NCI-H2171 (cell line): ENCODE measurements around the gene SYT1.

Experiments used
- DNase-seq: peaks from one replicate; lab custom pipeline; 2025; lab: John Stamatoyannopoulos, UW

Gene SYT1

GRCh38 chr12:79347866-79348265, 483.3 kb downstream of the SYT1 start:
- DNase-seq, result no peak

DNA sequence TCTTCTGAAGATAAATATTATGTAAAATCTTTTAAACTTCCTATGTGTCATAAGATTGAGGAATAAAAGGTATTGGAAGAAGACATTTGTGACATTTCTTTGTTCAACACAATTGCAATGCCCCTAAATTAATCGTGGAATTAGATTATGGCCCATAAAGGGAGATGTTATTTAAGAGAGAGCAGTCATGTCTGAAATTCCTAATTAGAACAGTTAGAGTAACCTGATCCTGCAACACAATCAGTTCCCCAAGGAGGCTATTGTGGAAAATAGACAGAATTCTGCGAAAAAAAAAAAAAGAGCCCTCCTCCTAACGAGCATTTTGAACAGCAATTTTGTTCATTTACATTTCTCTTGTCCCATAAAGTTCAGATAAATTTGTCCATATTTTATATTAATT, 486.7 kb downstream of the SYT1 start:
- peak; percentile 88 for DNase-seq

DNA sequence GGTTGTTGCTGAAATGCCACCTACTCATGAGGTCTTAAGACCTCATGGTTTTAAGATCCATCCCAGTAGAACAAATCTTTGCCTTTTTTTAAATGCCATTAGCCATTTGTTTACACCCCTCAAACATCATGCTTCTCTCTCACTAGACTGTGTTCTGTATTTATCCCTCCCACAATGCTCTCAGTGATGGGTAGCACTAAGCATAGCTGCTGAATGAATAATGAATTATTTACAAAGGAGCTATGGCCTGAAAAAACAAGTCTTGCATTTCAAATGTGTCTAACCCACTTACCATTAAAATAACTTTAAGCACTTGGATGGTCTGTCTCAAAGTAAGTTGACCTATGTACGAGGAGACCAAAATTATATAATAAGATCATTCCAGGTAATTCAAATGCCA, 491.6 kb downstream of the SYT1 start:
- no peak for DNase-seq

DNA sequence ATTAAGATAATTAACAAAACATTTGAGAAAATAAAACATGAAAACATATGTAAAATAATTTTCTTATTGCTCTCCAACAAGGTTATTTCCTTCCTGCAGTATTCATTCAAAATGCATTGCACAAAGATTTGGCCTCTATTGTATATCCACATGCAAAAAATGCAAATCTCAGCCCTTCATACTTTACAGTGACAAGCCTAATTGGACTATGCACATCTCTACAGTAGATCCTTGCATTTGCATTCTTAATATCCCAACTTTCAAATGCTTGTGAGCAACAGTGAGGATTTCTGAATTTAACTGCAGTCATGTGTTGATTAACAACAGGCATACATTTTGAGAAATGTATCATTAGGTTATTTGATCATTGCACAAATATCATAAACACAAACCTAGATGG, 492.5 kb downstream of the SYT1 start:
- DNase-seq, result no peak

- DNase-seq, result no peak
Measured at GRCh38 chr12:79358716-79359300, 494.2 kb downstream of the SYT1 start.

DNA sequence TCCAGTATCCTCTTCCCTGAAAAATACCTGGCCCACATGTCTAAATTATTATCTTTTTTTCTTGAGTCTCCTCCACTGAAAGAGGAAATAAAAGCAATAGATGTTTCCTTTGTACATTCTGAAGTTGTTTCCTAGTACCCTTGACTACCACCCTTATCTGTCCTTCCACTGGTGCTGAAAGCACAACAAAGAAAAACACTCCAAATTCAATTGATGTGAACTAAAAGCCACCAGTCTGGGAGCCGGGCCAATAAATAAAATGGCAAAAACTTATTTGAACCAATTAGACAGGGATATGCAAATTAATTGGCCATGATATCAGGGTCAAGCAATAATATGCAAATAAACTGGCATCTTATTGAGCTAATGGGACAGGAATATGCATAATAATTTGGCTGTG, 495.7 kb downstream of the SYT1 start:
- DNase-seq, result no peak

DNA sequence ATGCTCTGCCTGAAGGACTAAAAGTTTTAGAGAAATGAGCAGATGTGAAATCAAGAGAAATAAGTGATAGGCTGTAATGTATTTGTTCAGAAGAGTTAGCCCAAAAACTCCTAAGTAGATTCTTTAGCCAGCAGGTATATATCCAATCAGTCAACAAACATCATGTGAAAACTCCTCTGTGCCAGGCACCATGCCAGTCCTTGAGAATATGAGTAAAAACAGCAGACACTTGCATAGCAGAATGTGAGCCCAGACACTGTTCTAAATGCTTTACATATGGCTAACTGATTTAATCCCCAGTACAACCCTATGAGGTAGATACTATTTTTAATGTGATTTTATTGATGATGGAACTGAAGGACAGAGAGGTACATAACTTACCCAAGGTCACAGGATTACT, 496.4 kb downstream of the SYT1 start:
- DNase-seq, result no peak

- no peak for DNase-seq
Measured at GRCh38 chr12:79364197-79364596, 499.6 kb downstream of the SYT1 start.

- no peak for DNase-seq
Measured at GRCh38 chr12:79366374-79366773, 501.8 kb downstream of the SYT1 start.

GRCh38 chr12:79367032-79367589, 502.5 kb downstream of the SYT1 start:
- no peak for DNase-seq

GRCh38 chr12:79370021-79370420, 505.4 kb downstream of the SYT1 start:
- no peak for DNase-seq

DNA sequence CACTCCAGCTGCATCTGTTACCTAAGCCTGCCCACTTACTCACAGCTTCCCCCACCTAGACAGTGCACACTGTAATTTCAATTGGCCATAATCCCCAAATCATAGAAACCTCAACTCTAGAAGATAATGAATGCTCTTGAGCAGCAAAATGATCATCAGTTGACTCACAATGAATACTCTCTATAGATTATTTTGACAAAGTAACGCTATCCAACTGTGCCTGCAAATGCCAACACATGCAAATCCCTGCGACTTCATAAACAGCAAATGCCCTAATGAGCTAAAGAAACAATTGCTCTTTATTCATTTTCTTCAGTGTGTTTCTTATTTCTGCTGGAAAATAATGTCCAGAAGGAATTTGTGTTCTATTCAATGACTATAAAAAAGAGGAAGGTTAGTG, 506.7 kb downstream of the SYT1 start:
- no peak for DNase-seq

GRCh38 chr12:79373896-79374499, 509.4 kb downstream of the SYT1 start:
- DNase-seq, result peak; percentile 45

GRCh38 chr12:79374545-79374944, 510.0 kb downstream of the SYT1 start:
- no peak for DNase-seq

DNA sequence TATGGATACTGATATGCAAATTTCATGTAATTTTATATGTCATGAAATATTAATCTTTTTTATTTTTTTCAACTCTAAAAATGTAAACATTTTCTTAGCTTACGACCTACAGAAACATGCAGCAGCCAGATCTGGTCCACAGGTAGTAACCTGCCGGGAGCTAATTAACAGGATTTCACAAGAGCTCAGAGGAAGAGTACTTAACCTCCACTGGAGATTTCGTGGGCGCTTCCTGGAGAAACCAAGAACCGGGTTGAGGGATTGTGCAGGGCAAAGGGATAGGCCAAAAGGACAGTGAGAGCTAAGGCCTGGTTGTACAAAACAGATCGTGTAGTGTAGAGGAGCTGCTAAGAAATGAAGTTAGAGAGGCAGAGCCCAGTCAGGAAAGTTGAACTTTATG, 510.5 kb downstream of the SYT1 start:
- no peak for DNase-seq

DNA sequence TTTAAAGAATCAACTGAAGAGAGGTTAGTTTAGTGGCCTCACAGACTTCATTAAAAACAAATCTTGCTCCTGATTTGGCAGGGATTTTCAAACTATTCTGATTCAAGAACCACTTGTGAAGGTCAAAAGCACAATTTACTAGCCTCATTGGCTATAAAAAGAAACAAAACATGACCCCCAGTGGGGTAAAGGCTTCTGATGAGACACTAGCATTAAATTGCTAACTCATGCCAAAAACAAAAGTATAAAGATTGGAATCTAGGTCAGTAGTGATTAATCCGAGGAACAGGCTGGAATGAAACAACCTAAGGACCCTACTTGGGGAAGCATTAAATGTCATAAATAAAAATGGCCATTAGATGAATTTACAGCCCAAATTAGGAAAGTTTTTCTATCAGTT, 513.9 kb downstream of the SYT1 start:
- no peak for DNase-seq

- no peak for DNase-seq
Measured at GRCh38 chr12:79380402-79380801, 515.8 kb downstream of the SYT1 start.

GRCh38 chr12:79381248-79382208, 517.0 kb downstream of the SYT1 start:
- DNase-seq, result no peak

GRCh38 chr12:79384551-79384950, 520.0 kb downstream of the SYT1 start:
- DNase-seq, result no peak

- DNase-seq, result no peak
Measured at GRCh38 chr12:79388011-79388410, 523.4 kb downstream of the SYT1 start.

GRCh38 chr12:79393842-79394241, 529.3 kb downstream of the SYT1 start:
- DNase-seq, result peak; percentile 25

- DNase-seq, result no peak
Measured at GRCh38 chr12:79397609-79398008, 533.0 kb downstream of the SYT1 start.

DNA sequence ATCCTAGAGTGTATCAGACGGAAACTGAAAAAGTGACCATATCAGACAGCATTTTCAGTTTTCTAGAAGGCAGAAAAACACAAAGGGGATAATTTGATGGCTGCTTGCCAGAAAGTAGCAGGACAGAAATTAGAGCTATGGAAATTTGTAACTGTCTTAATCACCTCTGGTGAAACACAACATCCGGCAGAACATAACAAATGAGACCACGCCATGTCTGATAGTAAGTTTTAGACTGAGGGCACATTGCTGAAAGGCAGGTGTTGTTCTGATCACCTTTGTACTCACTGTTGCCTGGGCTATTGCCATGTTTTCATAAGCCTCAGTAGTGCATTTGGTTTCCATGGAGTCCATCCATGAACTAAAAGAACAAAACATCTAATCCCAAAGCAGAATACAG, 535.9 kb downstream of the SYT1 start:
- DNase-seq, result no peak
